Glutamatergic neuron (in vitro differentiated cells): Measurements from ENCODE around the gene EXOC4. TPM values are rescaled to one million over a fixed set of nuclear protein-coding genes. Genes with fewer than 3 reads are reported as not detected.

Experiments
- DNase-seq: peaks from one replicate; pipeline ENCODE4 v3.0.0; 2022
- H3K27ac Mint-ChIP-seq: one replicate; pipeline ENCODE4 v1.8.0; 2020; ENCODE audit warnings: mild to moderate bottlenecking, mixed read lengths, inconsistent platforms; ENCODE audit not compliant: unreplicated experiment
- H3K27me3 Mint-ChIP-seq: one replicate; pipeline ENCODE4 v1.8.0; 2020; ENCODE audit warnings: mild to moderate bottlenecking, moderate library complexity, mixed read lengths, inconsistent platforms; ENCODE audit not compliant: unreplicated experiment
- H3K36me3 Mint-ChIP-seq: one replicate; pipeline ENCODE4 v1.8.0; 2020; ENCODE audit warnings: mild to moderate bottlenecking, mixed read lengths, inconsistent platforms; ENCODE audit not compliant: unreplicated experiment
- H3K4me1 Mint-ChIP-seq: one replicate; pipeline ENCODE4 v1.8.0; 2020; ENCODE audit warnings: mild to moderate bottlenecking, low read depth, mixed read lengths, inconsistent platforms; ENCODE audit not compliant: unreplicated experiment
- H3K4me3 Mint-ChIP-seq: one replicate; pipeline ENCODE4 v1.8.0; 2020; ENCODE audit warnings: mild to moderate bottlenecking, mixed read lengths, inconsistent platforms; ENCODE audit not compliant: unreplicated experiment
- H3K9me3 Mint-ChIP-seq: one replicate; pipeline ENCODE4 v1.8.0; 2020; ENCODE audit warnings: mild to moderate bottlenecking, moderate library complexity, mixed read lengths, inconsistent platforms; ENCODE audit not compliant: unreplicated experiment
- CTCF ChIP-seq: fragments of 200-600 bp; sonication (generic); IDR thresholded peaks from one replicate; pipeline ENCODE4 v1.5.0; 2021; ENCODE audit not compliant: partially characterized antibody, unreplicated experiment
- total RNA-seq: library from RNA; stranded (reverse); fragmentation: NEBNext Ultra II Directional; extraction: Animal tissue kit (Norgen Biotek cat#: 25700); gene quantifications from one replicate; pipeline ENCODE4 v1.2.1, GENCODE V29; 2021; ENCODE audit not compliant: unreplicated experiment

Gene EXOC4
- total RNA-seq, 1 donor from 2014 or later: 73.8 TPM

GRCh38 chr7:133587903-133588302 lies 335.0 kb downstream of the EXOC4 start:
- no peak for TF ChIP-seq CTCF
- Mint-ChIP-seq H3K27ac (no peak overlapping the region), H3K27me3 (peaks cover 2% of the 10 kb centered on the region), H3K9me3 (peaks cover under 1% of the 10 kb centered on the region), H3K36me3 (no peaks in the 10 kb centered on the region), H3K4me3 (no peak overlapping the region), H3K4me1 (peaks cover 6% of the 10 kb centered on the region)
- DNase-seq: no peak

GRCh38 chr7:133590795-133591194 lies 337.9 kb downstream of the EXOC4 start:
- no peak overlapping the region for H3K27ac Mint-ChIP-seq
- peaks cover 2% of the 10 kb centered on the region for H3K27me3 Mint-ChIP-seq
- peaks cover 2% of the 10 kb centered on the region for H3K9me3 Mint-ChIP-seq
- no peak for TF ChIP-seq CTCF
- no peak overlapping the region for H3K4me3 Mint-ChIP-seq
- peaks cover 2% of the 10 kb centered on the region for H3K4me1 Mint-ChIP-seq
- H3K36me3 Mint-ChIP-seq: no peaks in the 10 kb centered on the region
- DNase-seq: no peak

GRCh38 chr7:133591704-133592340 lies 338.9 kb downstream of the EXOC4 start:
- DNase-seq: no peak
- Mint-ChIP-seq H3K4me1 (peaks cover 2% of the 10 kb centered on the region), H3K36me3 (no peaks in the 10 kb centered on the region), H3K27ac (no peak overlapping the region), H3K27me3 (peaks cover 2% of the 10 kb centered on the region), H3K9me3 (peaks cover 2% of the 10 kb centered on the region), H3K4me3 (no peak overlapping the region)
- no peak for TF ChIP-seq CTCF

- no peaks in the 10 kb centered on the region for H3K36me3 Mint-ChIP-seq
- no peak overlapping the region for H3K27ac Mint-ChIP-seq
- DNase-seq: no peak
- no peak overlapping the region for H3K4me3 Mint-ChIP-seq
- H3K27me3 Mint-ChIP-seq: peaks cover 2% of the 10 kb centered on the region
- TF ChIP-seq CTCF: no peak
- peaks cover 2% of the 10 kb centered on the region for H3K9me3 Mint-ChIP-seq
- H3K4me1 Mint-ChIP-seq: peaks cover 2% of the 10 kb centered on the region
These were observed 340.7 kb downstream of the EXOC4 start for GRCh38 chr7:133593561-133593960.

GRCh38 chr7:133601617-133602016 lies 348.7 kb downstream of the EXOC4 start:
- no peaks in the 10 kb centered on the region for H3K9me3 Mint-ChIP-seq
- no peak for DNase-seq
- H3K4me3 Mint-ChIP-seq: no peak overlapping the region
- no peaks in the 10 kb centered on the region for H3K27me3 Mint-ChIP-seq
- TF ChIP-seq CTCF: no peak
- H3K27ac Mint-ChIP-seq: no peak overlapping the region
- peaks cover 23% of the 10 kb centered on the region for H3K4me1 Mint-ChIP-seq
- H3K36me3 Mint-ChIP-seq: no peaks in the 10 kb centered on the region
